ENCODE results near the gene PCDHGC5. TPM values are rescaled to one million over a fixed set of nuclear protein-coding genes. Genes with fewer than 3 reads are reported as not detected.

Gene PCDHGC5
- total RNA-seq, 4 donors from 2014 or later: 0.26 to 1.7 (median 1.5) TPM

GRCh38 chr5:141489841-141490240, 960 bp downstream of the PCDHGC5 start:
- no peak for DNase-seq
- Histone ChIP-seq H3K9me3 (no peaks in the 10 kb centered on the region), H3K27me3 (peaks cover 0 to 32% (median 0%) of the 10 kb centered on the region in 4 donors), H3K27ac (no peak overlapping the region), H3K36me3 (peaks cover 0 to 73% (median 0%) of the 10 kb centered on the region in 3 donors), H3K4me3 (no peak overlapping the region), H3K4me1 (peaks cover 20 to 69% (median 29%) of the 10 kb centered on the region in 3 donors)
- WGBS, 2 donors: 78 to 90% methylated on average over 4 to 7 of the region's 10 CpGs
- TF ChIP-seq POLR2A (IDR thresholded peaks at IDR 0.05): no peak
- TF ChIP-seq CTCF (IDR thresholded peaks at IDR 0.05): no peak
- intact Hi-C loops (cut with DNase I): no loop called here

- Histone ChIP-seq H3K36me3 (peaks cover 0 to 76% (median 0%) of the 10 kb centered on the region in 3 donors), H3K4me1 (peaks cover 16 to 69% (median 24%) of the 10 kb centered on the region in 3 donors), H3K4me3 (no peak overlapping the region), H3K9me3 (no peaks in the 10 kb centered on the region), H3K27me3 (peaks cover 0 to 29% (median 0%) of the 10 kb centered on the region in 4 donors), H3K27ac (no peak overlapping the region)
- TF ChIP-seq POLR2A (IDR thresholded peaks at IDR 0.05): no peak
- no peak for TF ChIP-seq CTCF (IDR thresholded peaks at IDR 0.05)
- WGBS, 2 donors: 94 to 96% methylated on average over 10 of the region's 10 CpGs
- DNase-seq: no peak
- intact Hi-C loops (cut with DNase I): no loop called here
Measured at GRCh38 chr5:141490271-141490670, 1.4 kb downstream of the PCDHGC5 start.

GRCh38 chr5:141490771-141491170, 1.9 kb downstream of the PCDHGC5 start:
- 87 to 90% methylated on average over 4 to 11 of the region's 13 CpGs for WGBS, 2 donors
- peaks cover 0 to 73% (median 0%) of the 10 kb centered on the region in 3 donors for H3K36me3 ChIP-seq
- no peak for DNase-seq
- no peaks in the 10 kb centered on the region for H3K9me3 ChIP-seq
- TF ChIP-seq CTCF (IDR thresholded peaks at IDR 0.05) (no peak), POLR2A (IDR thresholded peaks at IDR 0.05) (no peak)
- peaks cover 13 to 69% (median 21%) of the 10 kb centered on the region in 3 donors for H3K4me1 ChIP-seq
- H3K4me3 ChIP-seq: no peak overlapping the region
- H3K27ac ChIP-seq: no peak overlapping the region
- intact Hi-C loops (cut with DNase I): no loop called here
- peaks cover 0 to 24% (median 0%) of the 10 kb centered on the region in 4 donors for H3K27me3 ChIP-seq

GRCh38 chr5:141491323-141492167, 2.7 kb downstream of the PCDHGC5 start:
- Histone ChIP-seq H3K9me3 (no peaks in the 10 kb centered on the region), H3K27ac (no peak overlapping the region), H3K4me3 (peak overlapping the region in 2 of 4 donors; percentile 13 to 28), H3K27me3 (peaks cover 0 to 24% (median 0%) of the 10 kb centered on the region in 4 donors), H3K4me1 (peaks cover 13 to 69% (median 21%) of the 10 kb centered on the region in 3 donors), H3K36me3 (peaks cover 0 to 71% (median 0%) of the 10 kb centered on the region in 3 donors)
- 57 to 62% methylated on average over 30 to 42 of the region's 66 CpGs for WGBS, 2 donors
- TF ChIP-seq CTCF (IDR thresholded peaks at IDR 0.05) (no peak), POLR2A (IDR thresholded peaks at IDR 0.05) (no peak)
- DNase-seq: no peak
- intact Hi-C loops (cut with DNase I): no loop called here
